ENCODE data around the gene CD84. TPM values are rescaled to one million over a fixed set of nuclear protein-coding genes. Genes with fewer than 3 reads are reported as not detected.
"Not testable (repeated sequence)": the region's sequence is repeated elsewhere in the genome, so short reads cannot be mapped to it uniquely, and the experiment has no call there.

Gene CD84
- total and polyA plus RNA-seq, 4 donors: 1.9 to 18.8 (median 10.7) TPM

DNA sequence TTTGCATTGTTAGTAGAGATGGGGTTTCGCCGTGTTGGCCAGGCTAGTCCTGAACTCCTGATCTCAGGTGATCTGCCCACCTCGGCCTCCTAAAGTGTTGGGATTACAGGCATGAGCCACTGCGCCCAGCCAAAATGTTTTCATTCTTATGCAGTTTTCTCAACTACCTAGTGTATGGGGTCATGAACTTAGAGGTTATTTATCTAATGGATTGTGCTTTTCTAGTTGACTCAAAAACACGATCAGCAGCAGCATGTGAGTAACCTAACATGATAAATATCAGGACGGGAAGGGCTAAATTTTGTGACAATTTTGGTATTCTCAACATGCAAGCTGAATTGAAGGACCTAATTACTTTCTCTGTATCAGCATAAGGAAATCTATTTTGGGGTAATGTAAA is 9.2 kb upstream of the CD84 start:
- ATAC-seq (ENCODE audit: insufficient read depth, low FRiP score) (no peak), DNase-seq (no peak)
- no peak overlapping the region for H3K4me3 ChIP-seq
- no peak for TF ChIP-seq CTCF (IDR thresholded peaks at IDR 0.05; ENCODE audit: control extremely low read depth, extremely low read depth)
- H3K27ac ChIP-seq (ENCODE audit: low read depth in 1 of 2, low read length in 1 of 2): no peak overlapping the region
- no peaks in the 10 kb centered on the region for H3K36me3 ChIP-seq (ENCODE audit: control insufficient read depth in 4 of 4, insufficient read depth in 4 of 4, low read length in 4 of 4)
- H3K4me1 ChIP-seq (ENCODE audit: control insufficient read depth in 5 of 5, insufficient read depth in 5 of 5, low read length in 5 of 5): no peaks in the 10 kb centered on the region
- 83 to 88% methylated on average over 6 of the region's 6 CpGs for WGBS, 2 donors
- H3K9ac ChIP-seq (ENCODE audit: insufficient read depth in 1 of 2, low read length in 2 of 2): no peak overlapping the region
- H3K27me3 ChIP-seq (ENCODE audit: control insufficient read depth in 3 of 3, insufficient read depth in 3 of 3, low read length in 2 of 3): no peaks in the 10 kb centered on the region
- peaks cover 0 to 2% (median 0%) of the 10 kb centered on the region in 4 donors for H3K9me3 ChIP-seq (ENCODE audit: control insufficient read depth in 4 of 4, insufficient read depth in 3 of 4, low read length in 3 of 4)

DNA sequence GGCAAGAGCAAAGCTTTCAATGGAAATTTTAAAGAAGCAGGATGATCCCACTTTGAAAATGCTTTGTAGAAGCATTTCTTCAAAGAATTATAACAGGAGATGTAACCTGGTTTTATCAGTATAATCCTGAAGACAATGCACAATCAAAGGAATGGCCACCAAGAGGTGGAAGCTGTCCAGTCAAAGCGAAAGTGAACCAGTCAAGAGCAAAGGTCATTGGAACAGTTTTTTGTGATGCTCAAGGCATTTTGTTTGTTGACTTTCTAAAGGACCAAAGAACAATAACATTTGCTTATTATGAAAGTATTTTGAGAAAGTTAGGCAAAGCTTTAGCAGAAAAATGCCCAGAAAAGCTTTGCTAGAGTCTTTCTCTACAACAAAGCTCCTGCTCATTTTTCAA is 5.5 kb upstream of the CD84 start:
- TF ChIP-seq CTCF (IDR thresholded peaks at IDR 0.05; ENCODE audit: control extremely low read depth, extremely low read depth): no peak

GRCh38 chr1:160582976-160583375 is 3.7 kb upstream of the CD84 start:
- not testable (repeated sequence) for H3K36me3 ChIP-seq (ENCODE audit: control insufficient read depth in 4 of 4, insufficient read depth in 4 of 4, low read length in 4 of 4); H3K9ac ChIP-seq (ENCODE audit: insufficient read depth in 1 of 2, low read length in 2 of 2); H3K4me3 ChIP-seq; H3K9me3 ChIP-seq (ENCODE audit: control insufficient read depth in 4 of 4, insufficient read depth in 3 of 4, low read length in 3 of 4); H3K4me1 ChIP-seq (ENCODE audit: control insufficient read depth in 5 of 5, insufficient read depth in 5 of 5, low read length in 5 of 5); ATAC-seq (ENCODE audit: insufficient read depth, low FRiP score); H3K27me3 ChIP-seq (ENCODE audit: control insufficient read depth in 3 of 3, insufficient read depth in 3 of 3, low read length in 2 of 3); DNase-seq; H3K27ac ChIP-seq (ENCODE audit: low read depth in 1 of 2, low read length in 1 of 2)
- WGBS, 2 donors: 86 to 96% methylated on average over 2 of the region's 2 CpGs

More for the DNA sequence above, 5.5 kb upstream of the CD84 start:
- Histone ChIP-seq H3K36me3 (ENCODE audit: control insufficient read depth in 4 of 4, insufficient read depth in 4 of 4, low read length in 4 of 4) (no peaks in the 10 kb centered on the region), H3K27ac (ENCODE audit: low read depth in 1 of 2, low read length in 1 of 2) (no peak overlapping the region), H3K9ac (ENCODE audit: insufficient read depth in 1 of 2, low read length in 2 of 2) (no peak overlapping the region), H3K27me3 (ENCODE audit: control insufficient read depth in 3 of 3, insufficient read depth in 3 of 3, low read length in 2 of 3) (no peaks in the 10 kb centered on the region), H3K4me1 (ENCODE audit: control insufficient read depth in 5 of 5, insufficient read depth in 5 of 5, low read length in 5 of 5) (no peaks in the 10 kb centered on the region), H3K9me3 (ENCODE audit: control insufficient read depth in 4 of 4, insufficient read depth in 3 of 4, low read length in 3 of 4) (no peaks in the 10 kb centered on the region), H3K4me3 (no peak overlapping the region)
- 88 to 92% methylated on average over 1 of the region's 1 CpG for WGBS, 2 donors
- DNase-seq (no peak), ATAC-seq (ENCODE audit: insufficient read depth, low FRiP score) (no peak)

DNA sequence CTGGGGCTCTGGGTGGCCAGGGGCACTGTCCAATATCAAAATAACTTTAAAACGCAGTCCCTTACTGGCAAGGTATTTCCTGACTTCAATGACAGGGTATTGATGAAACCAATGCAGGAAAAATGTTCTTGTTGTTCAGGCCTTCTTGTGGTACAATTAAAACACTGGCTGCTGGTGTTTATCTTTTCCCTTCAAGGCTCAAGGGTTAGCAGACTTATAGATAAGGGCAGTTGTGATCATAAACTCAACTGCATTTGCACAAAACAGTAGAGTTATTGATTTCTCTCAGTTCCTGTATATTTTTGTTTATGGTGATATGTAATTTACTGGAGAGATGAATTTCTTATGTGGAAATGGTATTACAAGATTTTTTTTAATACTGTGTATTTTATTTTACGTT is 2.7 kb upstream of the CD84 start:
- H3K4me1 ChIP-seq (ENCODE audit: control insufficient read depth in 5 of 5, insufficient read depth in 5 of 5, low read length in 5 of 5): no peaks in the 10 kb centered on the region
- no peaks in the 10 kb centered on the region for H3K36me3 ChIP-seq (ENCODE audit: control insufficient read depth in 4 of 4, insufficient read depth in 4 of 4, low read length in 4 of 4)
- no peak overlapping the region for H3K9ac ChIP-seq (ENCODE audit: insufficient read depth in 1 of 2, low read length in 2 of 2)
- H3K27me3 ChIP-seq (ENCODE audit: control insufficient read depth in 3 of 3, insufficient read depth in 3 of 3, low read length in 2 of 3): no peaks in the 10 kb centered on the region
- no peak overlapping the region for H3K27ac ChIP-seq (ENCODE audit: low read depth in 1 of 2, low read length in 1 of 2)
- ATAC-seq (ENCODE audit: insufficient read depth, low FRiP score): no peak
- no peaks in the 10 kb centered on the region for H3K9me3 ChIP-seq (ENCODE audit: control insufficient read depth in 4 of 4, insufficient read depth in 3 of 4, low read length in 3 of 4)
- H3K4me3 ChIP-seq: no peak overlapping the region
- no peak for TF ChIP-seq CTCF (IDR thresholded peaks at IDR 0.05; ENCODE audit: control extremely low read depth, extremely low read depth)
- DNase-seq: no peak
- 68 to 87% methylated on average over 2 of the region's 2 CpGs for WGBS, 2 donors
